GDM1 (cell line): Measurements from ENCODE around the gene RILPL2.
"Not testable (repeated sequence)": the region's sequence is repeated elsewhere in the genome, so short reads cannot be mapped to it uniquely, and the experiment has no call there.

Experiments
- DNase-seq: peaks from one replicate; lab custom pipeline; 2025; lab: John Stamatoyannopoulos, UW

The RILPL2 gene

GRCh38 chr12:123449856-123450255 lies 13.4 kb upstream of the RILPL2 start:
- no peak for DNase-seq

GRCh38 chr12:123449249-123449733 lies 12.8 kb upstream of the RILPL2 start:
- no peak for DNase-seq

- no peak for DNase-seq
Observed at GRCh38 chr12:123446333-123446713, 9.8 kb upstream of the RILPL2 start.

GRCh38 chr12:123445388-123446332 lies 9.2 kb upstream of the RILPL2 start:
- DNase-seq, result no peak

GRCh38 chr12:123444092-123445026 lies 7.9 kb upstream of the RILPL2 start:
- DNase-seq, result no peak

- no peak for DNase-seq
Observed at GRCh38 chr12:123442774-123443173, 6.3 kb upstream of the RILPL2 start.

GRCh38 chr12:123441523-123442164 lies 5.2 kb upstream of the RILPL2 start:
- DNase-seq, result no peak

GRCh38 chr12:123435636-123436016 lies 858 bp downstream of the RILPL2 start:
- DNase-seq, result no peak

GRCh38 chr12:123433615-123434014 lies 2.9 kb downstream of the RILPL2 start:
- no peak for DNase-seq

GRCh38 chr12:123431951-123432817 lies 4.3 kb downstream of the RILPL2 start:
- peak; percentile 64 for DNase-seq

GRCh38 chr12:123429101-123429500 lies 7.4 kb downstream of the RILPL2 start:
- DNase-seq, result not testable (repeated sequence)

- no peak for DNase-seq
Observed at GRCh38 chr12:123428591-123428990, 7.9 kb downstream of the RILPL2 start.

GRCh38 chr12:123427036-123427769 lies 9.3 kb downstream of the RILPL2 start:
- DNase-seq, result no peak

- DNase-seq, result no peak
Observed at GRCh38 chr12:123421314-123421713, 15.2 kb downstream of the RILPL2 start.

GRCh38 chr12:123410041-123410412 lies 26.5 kb downstream of the RILPL2 start:
- no peak for DNase-seq

GRCh38 chr12:123409284-123410040 lies 27.0 kb downstream of the RILPL2 start:
- not testable (repeated sequence) for DNase-seq

GRCh38 chr12:123408619-123409018 lies 27.9 kb downstream of the RILPL2 start:
- DNase-seq, result not testable (repeated sequence)

- not testable (repeated sequence) for DNase-seq
Observed at GRCh38 chr12:123407934-123408333, 28.6 kb downstream of the RILPL2 start.

- DNase-seq, result not testable (repeated sequence)
Observed at GRCh38 chr12:123407269-123407668, 29.2 kb downstream of the RILPL2 start.

GRCh38 chr12:123404581-123404980 lies 31.9 kb downstream of the RILPL2 start:
- no peak for DNase-seq
